Liver (tissue), 3 donors: ENCODE measurements around the gene HIPK2.

Experiments used
- ATF3 ChIP-seq: IDR thresholded peaks from 2 replicates; pipeline ENCODE4 v1.6.1; 2016; ENCODE audit warnings: antibody characterized with exemption
- CTCF ChIP-seq: fragments of 150-350 bp; IDR thresholded peaks from 2 replicates; pipeline ENCODE4 v1.5.1; 2017; ENCODE audit warnings: improper control_type of control experiment, low read depth, low read length; ENCODE audit not compliant: missing input control
- EGR1 ChIP-seq, 2 donors: IDR thresholded peaks; 2 replicates each; pipeline ENCODE4 v1.6.1; 2016 to 2018; ENCODE audit warnings: antibody characterized with exemption in 2 of 2, low read depth in 2 of 2
- FOXA1 ChIP-seq: IDR thresholded peaks from 2 replicates; pipeline ENCODE4 v1.6.1; 2016; ENCODE audit warnings: antibody characterized with exemption
- GABPA ChIP-seq, 2 donors: IDR thresholded peaks in 1 of 2; conservative IDR thresholded peaks in 1 of 2; 2 replicates each; pipeline ENCODE4 v1.6.1; 2016; ENCODE audit warnings: antibody characterized with exemption in 2 of 2, mild to moderate bottlenecking in 1 of 2, moderate library complexity in 1 of 2
- JUND ChIP-seq, 2 donors: IDR thresholded peaks; 2 replicates each; pipeline ENCODE4 v1.6.1; 2016; ENCODE audit warnings: antibody characterized with exemption in 2 of 2
- MAX ChIP-seq: IDR thresholded peaks from 2 replicates; pipeline ENCODE4 v1.6.1; 2016; ENCODE audit warnings: antibody characterized with exemption
- NR2F2 ChIP-seq: IDR thresholded peaks from 2 replicates; pipeline ENCODE4 v1.6.1; 2016; ENCODE audit warnings: antibody characterized with exemption
- RAD21 ChIP-seq, 2 donors: IDR thresholded peaks; 2 replicates each; pipeline ENCODE4 v1.6.1; 2016; ENCODE audit warnings: antibody characterized with exemption in 2 of 2, mild to moderate bottlenecking in 2 of 2
- REST ChIP-seq: IDR thresholded peaks from 2 replicates; pipeline ENCODE4 v1.6.1; 2016; ENCODE audit warnings: antibody characterized with exemption, mild to moderate bottlenecking
- RXRA ChIP-seq, 2 donors: IDR thresholded peaks; 2 replicates each; pipeline ENCODE4 v1.6.1; 2017 to 2018; ENCODE audit warnings: antibody characterized with exemption in 2 of 2, mild to moderate bottlenecking in 1 of 2
- TAF1 ChIP-seq: conservative IDR thresholded peaks from 2 replicates; pipeline ENCODE4 v1.6.1; 2016; ENCODE audit warnings: antibody characterized with exemption, mild to moderate bottlenecking
- YY1 ChIP-seq: IDR thresholded peaks from 2 replicates; pipeline ENCODE4 v1.6.1; 2016; ENCODE audit warnings: antibody characterized with exemption, mild to moderate bottlenecking
- ZBTB33 ChIP-seq: IDR thresholded peaks from 2 replicates; pipeline ENCODE4 v1.6.1; 2016; ENCODE audit warnings: antibody characterized with exemption
- donor health status: healthy.
- donor health status: healthy.

- TF ChIP-seq CTCF (no peak), ZBTB33 (no peak), REST (no peak), ATF3 (no peak), MAX (no peak), EGR1 (IDR thresholded peaks at IDR 0.05; ENCODE audit: low read depth in 2 of 2) (no peak), GABPA (IDR thresholded peaks at IDR 0.05 in 1 of 2, conservative IDR thresholded peaks at IDR 0.05 in 1 of 2) (no peak), NR2F2 (no peak), FOXA1 (no peak), YY1 (no peak), RAD21 (IDR thresholded peaks at IDR 0.05) (no peak), JUND (IDR thresholded peaks at IDR 0.05) (no peak), TAF1 (no peak), RXRA (IDR thresholded peaks at IDR 0.05) (no peak)
Observed at GRCh38 chr7:139570626-139571025, 207.2 kb downstream of the HIPK2 start.
